DMS153 (cell line): ENCODE data around the gene NKX3-2.

Source experiments
- DNase-seq: peaks from one replicate; lab custom pipeline; 2025; lab: John Stamatoyannopoulos, UW

Gene NKX3-2

DNA sequence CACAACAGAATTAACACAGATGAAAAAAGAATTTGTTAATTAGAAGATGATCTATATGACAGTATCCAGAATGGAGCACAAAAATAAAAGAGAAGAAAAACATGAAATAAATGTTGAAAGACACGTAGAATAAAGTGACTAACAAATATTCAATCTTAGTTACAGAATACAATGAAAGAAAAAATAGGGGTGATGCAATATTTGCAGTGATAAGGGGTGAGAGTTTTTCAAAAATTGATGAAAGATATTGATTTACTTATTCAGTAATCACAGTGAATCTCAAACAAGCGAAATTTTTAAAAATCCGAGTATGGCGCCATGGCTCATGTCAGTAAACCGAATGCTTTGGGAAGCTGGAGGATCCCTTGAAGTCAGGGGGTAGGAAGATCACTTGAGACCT lies 39.9 kb downstream of the NKX3-2 start:
- DNase-seq: no peak

DNA sequence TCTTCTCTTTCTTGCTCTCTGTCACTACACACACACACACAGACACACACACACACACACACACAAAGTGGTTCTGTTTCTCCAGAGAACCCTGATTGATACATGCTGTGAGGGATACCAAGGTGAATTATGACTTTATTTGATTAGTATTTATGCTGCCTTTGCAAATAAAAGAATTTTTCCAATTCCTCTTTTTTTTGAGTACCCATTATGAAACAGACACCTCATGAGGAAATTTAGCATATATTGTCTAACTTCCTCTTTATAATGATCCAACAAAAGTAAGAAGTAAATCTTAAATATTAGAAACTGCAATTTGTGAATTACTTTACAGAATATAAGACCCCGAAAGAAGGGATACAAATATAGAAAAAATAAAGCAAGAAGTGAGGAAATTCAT lies 45.8 kb downstream of the NKX3-2 start:
- no peak for DNase-seq

DNA sequence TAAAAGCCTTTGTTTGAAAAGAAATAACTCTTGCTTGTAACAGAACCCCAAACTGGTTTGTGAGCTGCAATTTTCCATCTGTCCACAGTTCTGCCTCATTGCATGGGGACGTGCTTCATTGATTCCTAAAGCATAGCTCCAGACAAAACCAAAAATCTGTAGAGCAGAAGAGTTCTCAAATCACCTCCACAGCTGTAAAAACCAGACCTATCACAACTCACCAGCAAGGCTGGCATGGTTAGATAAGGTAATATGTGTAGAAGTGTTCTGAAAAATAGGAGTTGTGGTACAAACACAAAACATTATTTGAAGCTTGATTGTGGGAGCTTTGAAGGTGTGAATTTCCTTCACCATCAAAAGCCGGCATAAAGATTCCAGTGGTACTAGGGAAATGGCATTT lies 47.7 kb downstream of the NKX3-2 start:
- DNase-seq: no peak

DNA sequence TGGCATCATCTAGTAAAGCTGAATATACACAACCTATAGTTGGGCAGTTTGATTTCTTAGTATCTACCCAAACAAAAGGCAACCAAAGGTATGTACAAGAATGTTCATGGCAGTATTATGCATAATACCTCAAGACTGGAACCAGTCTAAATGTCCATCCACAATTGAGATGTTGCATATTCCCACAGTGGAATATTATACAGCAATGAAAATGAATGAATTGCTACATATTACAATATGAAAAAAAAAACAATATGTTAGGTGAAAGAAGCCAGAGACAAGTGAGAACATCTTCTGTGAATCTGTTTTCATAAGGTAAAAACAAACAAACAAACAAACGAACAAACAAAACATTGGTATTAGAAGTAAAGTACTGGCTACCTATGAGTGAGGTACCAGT lies 48.6 kb downstream of the NKX3-2 start:
- no peak for DNase-seq

DNA sequence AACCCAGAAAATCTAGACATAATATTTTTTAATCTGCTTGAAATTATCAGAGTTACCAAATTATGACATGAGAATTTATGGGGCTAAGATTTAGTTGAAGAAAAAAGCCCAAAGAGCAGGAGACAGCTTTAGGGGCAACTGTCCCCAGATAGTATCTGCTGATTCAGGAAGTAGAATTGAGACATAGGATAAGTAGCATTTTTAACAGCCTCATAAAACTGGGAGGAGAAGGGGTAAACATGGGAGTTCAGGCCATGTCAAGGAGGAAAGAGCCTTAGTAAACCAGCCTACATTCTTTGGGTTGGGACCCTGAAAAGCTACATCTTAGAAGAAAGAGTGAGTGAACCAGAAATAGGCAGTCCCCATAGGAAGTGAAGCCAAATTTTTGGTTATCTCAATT lies 50.5 kb downstream of the NKX3-2 start:
- DNase-seq: no peak

DNA sequence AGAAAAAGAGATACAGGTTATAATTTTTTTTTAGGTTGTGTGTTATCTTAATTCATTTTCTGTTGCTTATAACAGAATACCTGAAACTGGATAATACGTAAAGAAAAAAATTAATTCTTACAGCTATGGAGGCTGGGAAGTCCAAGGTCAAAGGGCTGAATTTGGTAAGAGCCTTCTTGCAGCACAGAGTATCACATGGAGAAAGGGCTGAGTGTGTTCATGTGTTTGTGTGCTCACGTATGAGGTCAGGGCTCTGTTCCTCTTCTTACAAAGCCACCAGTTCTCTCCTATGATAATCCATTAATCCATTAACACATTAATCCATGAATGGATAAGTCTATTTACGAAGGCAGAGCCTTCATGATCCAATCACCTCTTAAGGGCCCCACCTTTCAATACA lies 51.6 kb downstream of the NKX3-2 start:
- DNase-seq: no peak
